Measurements from ENCODE around the gene SELENOI.

DNA sequence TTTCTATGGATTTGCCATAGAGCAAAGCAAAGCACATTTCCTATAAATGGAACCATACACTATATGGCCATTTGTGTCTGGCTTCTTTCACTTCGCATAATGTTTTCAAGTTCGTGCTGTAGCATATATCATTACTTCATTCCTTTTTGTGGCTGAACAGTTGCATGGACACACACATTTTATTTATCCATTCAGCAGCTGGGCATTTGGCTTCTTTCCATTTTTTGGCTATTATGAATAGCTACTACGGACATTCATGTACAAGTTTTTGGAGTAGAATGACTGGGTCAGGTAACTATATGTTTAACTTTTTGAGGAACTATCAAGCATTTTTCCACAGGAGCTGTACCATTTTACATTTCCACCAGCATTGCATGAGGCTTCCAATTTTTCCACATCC is 10.7 kb upstream of the SELENOI start:
- TF ChIP-seq, protein P1, sequence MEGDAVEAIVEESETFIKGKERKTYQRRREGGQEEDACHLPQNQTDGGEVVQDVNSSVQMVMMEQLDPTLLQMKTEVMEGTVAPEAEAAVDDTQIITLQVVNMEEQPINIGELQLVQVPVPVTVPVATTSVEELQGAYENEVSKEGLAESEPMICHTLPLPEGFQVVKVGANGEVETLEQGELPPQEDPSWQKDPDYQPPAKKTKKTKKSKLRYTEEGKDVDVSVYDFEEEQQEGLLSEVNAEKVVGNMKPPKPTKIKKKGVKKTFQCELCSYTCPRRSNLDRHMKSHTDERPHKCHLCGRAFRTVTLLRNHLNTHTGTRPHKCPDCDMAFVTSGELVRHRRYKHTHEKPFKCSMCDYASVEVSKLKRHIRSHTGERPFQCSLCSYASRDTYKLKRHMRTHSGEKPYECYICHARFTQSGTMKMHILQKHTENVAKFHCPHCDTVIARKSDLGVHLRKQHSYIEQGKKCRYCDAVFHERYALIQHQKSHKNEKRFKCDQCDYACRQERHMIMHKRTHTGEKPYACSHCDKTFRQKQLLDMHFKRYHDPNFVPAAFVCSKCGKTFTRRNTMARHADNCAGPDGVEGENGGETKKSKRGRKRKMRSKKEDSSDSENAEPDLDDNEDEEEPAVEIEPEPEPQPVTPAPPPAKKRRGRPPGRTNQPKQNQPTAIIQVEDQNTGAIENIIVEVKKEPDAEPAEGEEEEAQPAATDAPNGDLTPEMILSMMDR (IDR thresholded peaks at IDR 0.05; ENCODE audit: low read depth, low read length, poor library complexity, severe bottlenecking), result no peak
- no peak for TF ChIP-seq EZH2phosphoT487 (IDR thresholded peaks at IDR 0.05; ENCODE audit: borderline replicate concordance, low read length)

Data from DOHH2 (cell line).